Hepatocyte (in vitro differentiated cells): ENCODE results near the gene SPHKAP. TPM values are rescaled to one million over a fixed set of nuclear protein-coding genes. Genes with fewer than 3 reads are reported as not detected.
"Not testable (repeated sequence)": the region's sequence is repeated elsewhere in the genome, so short reads cannot be mapped to it uniquely, and the experiment has no call there.

Experiments used
- DNase-seq: peaks from one replicate; pipeline ENCODE4 v3.0.0-alpha.2; 2016; ENCODE audit warnings: low spot score
- H2AFZ ChIP-seq: fragments of 200-600 bp; sonication (generic); 2 replicates; pipeline ENCODE4 v1.6.0; 2016; ENCODE audit warnings: antibody characterized with exemption, mild to moderate bottlenecking
- H3K27ac ChIP-seq: fragments of 200-600 bp; sonication (generic); 2 replicates; pipeline ENCODE4 v1.5.1; 2016; ENCODE audit warnings: mild to moderate bottlenecking
- H3K27me3 ChIP-seq: fragments of 200-600 bp; sonication (generic); 2 replicates; pipeline ENCODE4 v1.6.1; 2016
- H3K36me3 ChIP-seq: fragments of 200-600 bp; sonication (generic); replicated peaks from 2 replicates; pipeline ENCODE4 v1.5.1; 2016; ENCODE audit warnings: low read depth; ENCODE audit not compliant: insufficient read depth
- H3K4me1 ChIP-seq: fragments of 200-600 bp; sonication (generic); 2 replicates; pipeline ENCODE4 v1.5.1; 2016; ENCODE audit warnings: mild to moderate bottlenecking, moderate library complexity; ENCODE audit not compliant: insufficient read depth
- H3K4me2 ChIP-seq: fragments of 200-600 bp; sonication (generic); 2 replicates; pipeline ENCODE4 v1.6.0; 2016
- H3K4me3 ChIP-seq: fragments of 200-600 bp; sonication (generic); 2 replicates; pipeline ENCODE4 v1.5.1; 2016; ENCODE audit warnings: mild to moderate bottlenecking
- H3K79me2 ChIP-seq: fragments of 200-600 bp; sonication (generic); 2 replicates; pipeline ENCODE4 v1.6.0; 2017; ENCODE audit warnings: mild to moderate bottlenecking
- H3K9me2 ChIP-seq: fragments of 200-600 bp; sonication (generic); replicated peaks from 2 replicates; pipeline ENCODE4 v1.6.0; 2017; ENCODE audit warnings: mild to moderate bottlenecking; ENCODE audit not compliant: insufficient read depth
- H3K9me3 ChIP-seq: fragments of 200-600 bp; sonication (generic); 2 replicates; pipeline ENCODE4 v1.5.1; 2016; ENCODE audit warnings: low read depth, mild to moderate bottlenecking
- H4K20me1 ChIP-seq: fragments of 200-600 bp; sonication (generic); 2 replicates; pipeline ENCODE4 v1.6.0; 2016; ENCODE audit warnings: mild to moderate bottlenecking; ENCODE audit not compliant: insufficient read depth, poor library complexity, severe bottlenecking
- EZH2 ChIP-seq: fragments of 200-600 bp; sonication (generic); IDR thresholded peaks from 2 replicates; pipeline ENCODE4 v1.6.1; 2016; ENCODE audit warnings: antibody characterized with exemption, mild to moderate bottlenecking, borderline replicate concordance
- EZH2phosphoT487 ChIP-seq: fragments of 200-600 bp; sonication (generic); IDR thresholded peaks from one replicate; pipeline ENCODE4 v1.6.1; 2018; ENCODE audit warnings: antibody characterized with exemption, mild to moderate bottlenecking, low read depth, moderate library complexity; ENCODE audit not compliant: unreplicated experiment, severe bottlenecking
- WGBS: methylation state at CpG from one replicate; pipeline ENCODE4 v1.1.6; 2016; ENCODE audit warnings: low lambda C conversion rate; ENCODE audit errors: missing lambda C conversion rate; 5-methylcytosine and 5-hydroxymethylcytosine counted together
- polyA plus RNA-seq: library from polyadenylated mRNA; unstranded; fragments of >200 nt; fragmentation: Nextera tagmentation; extraction: Ambion mirVana; gene quantifications from 2 replicates; pipeline ENCODE4 v1.2.1, GENCODE V29; 2016
- total RNA-seq: library from RNA; depleted of rRNA; stranded (reverse); fragments of >200 nt; gene quantifications from 2 replicates; pipeline ENCODE4 v1.2.3, GENCODE V29; 2014
- TF ChIP-seq, protein P1 (sequence below): fragments of 200-600 bp; sonication (generic); IDR thresholded peaks from 2 replicates; pipeline ENCODE4 v1.5.1; 2016; ENCODE audit warnings: antibody characterized with exemption, mild to moderate bottlenecking; ENCODE audit not compliant: poor library complexity

Gene SPHKAP, protein sequence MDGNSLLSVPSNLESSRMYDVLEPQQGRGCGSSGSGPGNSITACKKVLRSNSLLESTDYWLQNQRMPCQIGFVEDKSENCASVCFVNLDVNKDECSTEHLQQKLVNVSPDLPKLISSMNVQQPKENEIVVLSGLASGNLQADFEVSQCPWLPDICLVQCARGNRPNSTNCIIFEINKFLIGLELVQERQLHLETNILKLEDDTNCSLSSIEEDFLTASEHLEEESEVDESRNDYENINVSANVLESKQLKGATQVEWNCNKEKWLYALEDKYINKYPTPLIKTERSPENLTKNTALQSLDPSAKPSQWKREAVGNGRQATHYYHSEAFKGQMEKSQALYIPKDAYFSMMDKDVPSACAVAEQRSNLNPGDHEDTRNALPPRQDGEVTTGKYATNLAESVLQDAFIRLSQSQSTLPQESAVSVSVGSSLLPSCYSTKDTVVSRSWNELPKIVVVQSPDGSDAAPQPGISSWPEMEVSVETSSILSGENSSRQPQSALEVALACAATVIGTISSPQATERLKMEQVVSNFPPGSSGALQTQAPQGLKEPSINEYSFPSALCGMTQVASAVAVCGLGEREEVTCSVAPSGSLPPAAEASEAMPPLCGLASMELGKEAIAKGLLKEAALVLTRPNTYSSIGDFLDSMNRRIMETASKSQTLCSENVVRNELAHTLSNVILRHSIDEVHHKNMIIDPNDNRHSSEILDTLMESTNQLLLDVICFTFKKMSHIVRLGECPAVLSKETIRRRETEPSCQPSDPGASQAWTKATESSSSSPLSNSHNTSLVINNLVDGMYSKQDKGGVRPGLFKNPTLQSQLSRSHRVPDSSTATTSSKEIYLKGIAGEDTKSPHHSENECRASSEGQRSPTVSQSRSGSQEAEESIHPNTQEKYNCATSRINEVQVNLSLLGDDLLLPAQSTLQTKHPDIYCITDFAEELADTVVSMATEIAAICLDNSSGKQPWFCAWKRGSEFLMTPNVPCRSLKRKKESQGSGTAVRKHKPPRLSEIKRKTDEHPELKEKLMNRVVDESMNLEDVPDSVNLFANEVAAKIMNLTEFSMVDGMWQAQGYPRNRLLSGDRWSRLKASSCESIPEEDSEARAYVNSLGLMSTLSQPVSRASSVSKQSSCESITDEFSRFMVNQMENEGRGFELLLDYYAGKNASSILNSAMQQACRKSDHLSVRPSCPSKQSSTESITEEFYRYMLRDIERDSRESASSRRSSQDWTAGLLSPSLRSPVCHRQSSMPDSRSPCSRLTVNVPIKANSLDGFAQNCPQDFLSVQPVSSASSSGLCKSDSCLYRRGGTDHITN (N-terminal part only)
- total RNA-seq (0.28 and 0.33 TPM in 2 replicates), polyA plus RNA-seq (not detected in 2 replicates)

DNA sequence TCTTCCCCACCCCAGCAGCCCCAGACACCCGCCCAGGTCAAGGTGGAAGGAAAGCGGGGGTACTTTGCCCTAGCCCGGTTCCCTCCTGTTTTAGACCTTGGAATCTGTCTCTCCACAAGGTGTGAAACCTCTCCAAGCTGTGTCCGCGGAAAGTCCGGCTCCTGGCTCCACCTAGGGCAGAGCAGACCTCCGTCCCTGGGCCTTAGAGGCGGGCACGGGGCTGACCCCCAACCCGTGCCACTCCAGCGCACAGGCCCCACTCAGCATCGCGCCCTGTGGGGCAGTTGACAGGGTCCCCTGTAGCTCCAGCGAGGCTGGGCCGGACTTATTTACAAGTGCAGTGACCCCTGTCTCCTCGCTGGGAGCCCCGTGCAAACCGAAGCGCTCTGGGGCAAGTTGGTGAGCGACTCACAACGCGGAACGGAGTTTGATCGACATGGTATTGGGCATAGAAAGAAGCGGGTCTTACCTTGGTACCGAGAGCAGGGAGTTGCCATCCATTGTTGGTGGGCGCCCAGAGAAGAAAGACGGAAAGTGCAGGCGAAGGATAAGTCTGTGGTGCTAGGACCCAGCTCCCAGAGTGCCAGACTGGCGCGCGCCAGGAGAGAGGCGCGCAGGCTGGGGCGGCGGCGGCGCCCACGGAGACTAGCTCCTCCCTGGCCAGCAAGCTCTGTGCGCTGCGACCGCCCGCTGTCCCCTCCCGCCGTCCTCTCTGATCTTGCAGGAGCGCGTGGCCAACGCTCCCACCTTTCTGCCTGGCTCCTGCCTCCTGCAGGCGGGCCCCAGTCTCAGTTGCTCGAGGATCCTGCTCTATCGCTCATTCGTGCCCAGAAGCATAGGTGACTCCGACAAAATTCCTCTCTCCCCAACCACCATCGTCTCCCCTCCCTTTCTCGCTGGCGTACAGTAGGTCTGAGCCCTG lies at the start of gene SPHKAP:
Gene SPHKAP, minus strand, starts transcription at position 590 of the 922 bp plus-strand sequence. Its CDS starts 89 bp downstream, at position 501.
- Histone ChIP-seq H3K9me3 (no peaks in the 10 kb centered on the region), H3K4me3 (no peak within 1 kb of the TSS), H3K79me2 (no peaks in the 10 kb centered on the region), H2AFZ (no peak within 1 kb of the TSS), H3K27ac (no peak within 1 kb of the TSS), H3K4me2 (peak within 1 kb of the TSS; percentile 73), H4K20me1 (no peaks in the 10 kb centered on the region), H3K4me1 (no peaks in the 10 kb centered on the region), H3K36me3 (no peaks in the 10 kb centered on the region), H3K9me2 (no peaks in the 10 kb centered on the region), H3K27me3 (peaks cover 55% of the 10 kb centered on the region)
- WGBS: 2% methylated on average over 55 of the region's 56 CpGs
- no peak for TF ChIP-seq EZH2
- no peak for TF ChIP-seq EZH2phosphoT487
- TF ChIP-seq, protein P1, sequence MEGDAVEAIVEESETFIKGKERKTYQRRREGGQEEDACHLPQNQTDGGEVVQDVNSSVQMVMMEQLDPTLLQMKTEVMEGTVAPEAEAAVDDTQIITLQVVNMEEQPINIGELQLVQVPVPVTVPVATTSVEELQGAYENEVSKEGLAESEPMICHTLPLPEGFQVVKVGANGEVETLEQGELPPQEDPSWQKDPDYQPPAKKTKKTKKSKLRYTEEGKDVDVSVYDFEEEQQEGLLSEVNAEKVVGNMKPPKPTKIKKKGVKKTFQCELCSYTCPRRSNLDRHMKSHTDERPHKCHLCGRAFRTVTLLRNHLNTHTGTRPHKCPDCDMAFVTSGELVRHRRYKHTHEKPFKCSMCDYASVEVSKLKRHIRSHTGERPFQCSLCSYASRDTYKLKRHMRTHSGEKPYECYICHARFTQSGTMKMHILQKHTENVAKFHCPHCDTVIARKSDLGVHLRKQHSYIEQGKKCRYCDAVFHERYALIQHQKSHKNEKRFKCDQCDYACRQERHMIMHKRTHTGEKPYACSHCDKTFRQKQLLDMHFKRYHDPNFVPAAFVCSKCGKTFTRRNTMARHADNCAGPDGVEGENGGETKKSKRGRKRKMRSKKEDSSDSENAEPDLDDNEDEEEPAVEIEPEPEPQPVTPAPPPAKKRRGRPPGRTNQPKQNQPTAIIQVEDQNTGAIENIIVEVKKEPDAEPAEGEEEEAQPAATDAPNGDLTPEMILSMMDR: no peak
- DNase-seq: peak; percentile 17

- TF ChIP-seq EZH2 (no peak), EZH2phosphoT487 (no peak)
- TF ChIP-seq, protein P1: no peak
- H4K20me1 ChIP-seq: no peaks in the 10 kb centered on the region
- 82% methylated on average over 6 of the region's 6 CpGs for WGBS
- no peak overlapping the region for H3K27ac ChIP-seq
- H3K27me3 ChIP-seq: no peaks in the 10 kb centered on the region
- no peaks in the 10 kb centered on the region for H3K9me2 ChIP-seq
- no peak overlapping the region for H2AFZ ChIP-seq
- H3K9me3 ChIP-seq: no peaks in the 10 kb centered on the region
- H3K4me3 ChIP-seq: no peak overlapping the region
- no peaks in the 10 kb centered on the region for H3K79me2 ChIP-seq
- H3K4me2 ChIP-seq: no peak overlapping the region
- H3K4me1 ChIP-seq: no peaks in the 10 kb centered on the region
- no peaks in the 10 kb centered on the region for H3K36me3 ChIP-seq
- DNase-seq: no peak
Observed at GRCh38 chr2:228227466-228227865, 46.0 kb upstream of the SPHKAP start.

DNA sequence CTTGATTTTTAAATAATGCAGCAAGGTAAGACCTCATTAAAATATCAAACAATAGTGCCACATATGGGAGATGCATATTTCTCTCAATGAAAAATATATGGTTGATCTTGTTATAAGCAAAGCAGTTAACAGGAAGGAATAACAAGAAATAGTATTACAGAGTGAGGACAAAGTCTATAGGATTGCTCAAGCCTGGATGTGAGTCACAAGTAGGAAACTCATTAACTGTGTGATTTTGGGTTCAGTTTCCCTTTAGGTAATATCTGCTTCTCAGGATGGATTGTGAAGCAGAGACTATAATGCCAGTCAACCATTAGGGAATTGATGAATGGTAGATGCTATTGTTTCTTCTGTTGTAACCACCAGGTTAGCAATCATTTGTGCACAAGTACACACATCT lies 42.9 kb upstream of the SPHKAP start:
- no peak overlapping the region for H2AFZ ChIP-seq
- no peaks in the 10 kb centered on the region for H3K9me2 ChIP-seq
- H3K9me3 ChIP-seq: no peaks in the 10 kb centered on the region
- H3K4me3 ChIP-seq: no peak overlapping the region
- TF ChIP-seq EZH2: no peak
- TF ChIP-seq EZH2phosphoT487: no peak
- TF ChIP-seq, protein P1: no peak
- no peak overlapping the region for H3K4me2 ChIP-seq
- H3K79me2 ChIP-seq: no peaks in the 10 kb centered on the region
- no peaks in the 10 kb centered on the region for H4K20me1 ChIP-seq
- no peaks in the 10 kb centered on the region for H3K36me3 ChIP-seq
- H3K4me1 ChIP-seq: no peaks in the 10 kb centered on the region
- peak; percentile 33 for DNase-seq
- H3K27ac ChIP-seq: no peak overlapping the region
- no peaks in the 10 kb centered on the region for H3K27me3 ChIP-seq

DNA sequence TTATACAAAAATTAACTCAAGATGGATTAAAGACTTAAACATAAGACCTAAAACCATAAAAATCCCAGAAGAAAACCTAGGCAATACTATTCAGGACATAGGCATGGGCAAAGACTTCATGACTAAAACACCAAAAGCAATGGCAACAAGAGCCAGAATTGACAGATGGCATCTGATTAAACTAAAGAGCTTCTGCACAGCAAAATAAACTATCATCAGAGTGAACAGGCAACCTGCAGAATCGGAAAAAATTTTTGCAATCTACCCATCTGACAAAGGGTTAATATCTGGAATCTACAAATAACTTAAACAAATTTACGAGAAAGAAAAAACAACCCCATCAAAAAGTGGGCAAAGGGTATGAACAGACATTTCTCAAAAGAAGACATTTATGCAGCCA lies 37.1 kb upstream of the SPHKAP start:
- H3K79me2 ChIP-seq, H3K9me3 ChIP-seq, H3K9me2 ChIP-seq, DNase-seq, H2AFZ ChIP-seq, H3K27me3 ChIP-seq, H3K27ac ChIP-seq, H4K20me1 ChIP-seq, H3K36me3 ChIP-seq, H3K4me2 ChIP-seq, H3K4me1 ChIP-seq, H3K4me3 ChIP-seq: not testable (repeated sequence)
- WGBS: 80% methylated on average over 2 of the region's 2 CpGs
